Lung microvascular endothelial cell (primary cell): ENCODE results near the gene NUDT3. TPM values are rescaled to one million over a fixed set of nuclear protein-coding genes. Genes with fewer than 3 reads are reported as not detected.
"Not testable (repeated sequence)": the region's sequence is repeated elsewhere in the genome, so short reads cannot be mapped to it uniquely, and the experiment has no call there.

ENCODE experiments used
- DNase-seq, 2 donors: peaks; one replicate each; pipeline versions ENCODE4 v3.0.0 to v3.0.0-alpha.2; 2010; ENCODE audit warnings: low read depth in 2 of 2
- total RNA-seq: library from RNA; depleted of rRNA; stranded (reverse); fragments of >200 nt; gene quantifications from 2 replicates; pipeline ENCODE4 v1.2.1, GENCODE V29; 2014

NUDT3 gene
- total RNA-seq, 1 donor from 2014 or later = 17.1 TPM

DNA sequence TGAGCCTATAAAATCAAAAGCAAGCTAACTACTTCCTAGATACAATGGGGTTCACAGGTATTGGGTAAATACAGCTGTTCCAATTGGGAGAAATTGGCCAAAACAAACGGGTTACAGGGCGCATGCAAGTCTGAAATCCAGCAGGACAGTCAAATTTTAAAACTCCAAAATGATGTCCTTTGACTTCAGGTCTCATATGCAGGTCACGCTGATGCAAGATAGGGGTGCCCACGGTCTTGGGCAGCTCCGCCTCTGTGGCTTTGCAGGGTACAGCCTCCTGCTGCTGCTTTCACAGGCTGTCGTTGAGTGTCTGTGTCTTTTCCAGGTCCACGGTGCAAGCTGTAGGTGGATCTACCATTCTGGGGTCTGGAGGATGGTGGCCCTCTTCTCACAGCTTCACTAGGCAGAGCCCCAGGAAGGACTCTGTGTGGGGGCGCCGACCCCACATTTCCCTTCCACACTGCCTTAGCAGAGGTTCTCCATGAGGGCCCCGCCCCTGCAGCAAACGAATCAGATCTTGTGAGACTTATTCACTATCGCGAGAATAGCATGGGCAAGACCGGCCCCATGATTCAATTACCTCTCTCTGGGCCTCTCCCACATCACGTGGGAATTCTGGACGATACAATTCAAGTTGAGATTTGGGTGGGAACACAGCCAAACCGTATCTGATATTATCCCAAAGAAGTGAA lies 131.7 kb downstream of the NUDT3 start:
- DNase-seq = no peak

- no peak for DNase-seq
Measured at GRCh38 chr6:34259529-34260069, 132.9 kb downstream of the NUDT3 start.

GRCh38 chr6:34252395-34252794 lies 140.1 kb downstream of the NUDT3 start:
- not testable (repeated sequence) for DNase-seq

- DNase-seq = no peak
Measured at GRCh38 chr6:34249469-34250261, 142.8 kb downstream of the NUDT3 start.

- peak; percentile 93 to 94 for DNase-seq
Measured at GRCh38 chr6:34248727-34249468, 143.6 kb downstream of the NUDT3 start, which contains the start of gene SMIM29. TSS of gene SMIM29 (minus strand) at chr6:34249006. CDS start at chr6:34247791, 1,215 bp downstream.

- peak; percentile 39 to 52 for DNase-seq
Measured at GRCh38 chr6:34248198-34248726, 144.2 kb downstream of the NUDT3 start.

DNA sequence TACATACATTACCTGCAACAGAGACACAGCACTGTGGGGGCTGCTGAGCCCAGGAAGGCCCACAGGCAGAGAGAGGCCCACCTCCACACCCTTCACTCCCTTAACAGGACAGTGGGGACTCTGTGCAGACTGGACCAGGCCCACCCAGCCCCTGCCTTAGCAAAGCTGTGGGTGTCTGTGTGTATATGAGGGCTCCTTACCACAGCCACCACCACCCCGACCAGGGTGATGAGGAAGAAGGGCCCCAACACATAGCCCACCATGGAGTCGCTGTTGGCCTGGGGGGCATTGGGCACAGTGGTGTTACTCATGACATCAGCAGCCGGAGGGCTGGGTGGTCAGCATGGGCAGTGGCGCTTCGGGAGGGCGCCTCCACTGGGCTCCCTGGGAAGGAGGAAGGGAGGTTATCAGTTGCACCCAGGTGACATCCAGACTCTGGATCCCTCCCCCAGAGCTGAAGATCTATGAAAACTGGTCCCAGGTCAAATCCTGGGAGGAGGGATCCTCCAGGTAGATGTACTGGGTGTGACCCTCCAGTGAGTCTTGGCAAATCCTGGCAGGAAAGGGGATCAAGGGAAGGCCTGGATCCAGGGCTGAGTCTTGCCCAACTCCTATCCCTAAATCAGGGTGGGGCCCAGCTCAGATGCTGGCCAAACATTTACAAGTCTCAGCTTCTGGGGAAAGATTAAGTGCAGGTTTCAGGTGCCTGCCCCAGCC lies 144.8 kb downstream of the NUDT3 start:
- DNase-seq = no peak

- peak; percentile 46 to 52 for DNase-seq
Measured at GRCh38 chr6:34246563-34247391, 145.7 kb downstream of the NUDT3 start.

DNA sequence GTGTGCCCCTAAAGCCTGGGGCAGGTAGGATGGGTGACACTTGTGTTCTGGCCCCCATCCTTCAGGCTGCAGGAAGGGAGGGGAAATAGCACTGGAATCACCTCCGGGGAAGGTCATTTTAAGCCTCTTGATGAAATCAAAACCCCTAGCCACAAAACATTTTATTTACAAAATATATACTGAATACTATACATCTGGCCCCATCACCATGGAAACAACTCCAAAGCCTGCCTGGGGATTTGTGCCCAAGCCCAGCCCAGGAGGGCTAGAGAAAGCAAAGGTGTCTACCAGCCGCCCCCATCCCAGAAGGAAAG lies 146.3 kb downstream of the NUDT3 start:
- DNase-seq = no peak

- not testable (repeated sequence) for DNase-seq
Measured at GRCh38 chr6:34245761-34246140, 146.7 kb downstream of the NUDT3 start.

DNA sequence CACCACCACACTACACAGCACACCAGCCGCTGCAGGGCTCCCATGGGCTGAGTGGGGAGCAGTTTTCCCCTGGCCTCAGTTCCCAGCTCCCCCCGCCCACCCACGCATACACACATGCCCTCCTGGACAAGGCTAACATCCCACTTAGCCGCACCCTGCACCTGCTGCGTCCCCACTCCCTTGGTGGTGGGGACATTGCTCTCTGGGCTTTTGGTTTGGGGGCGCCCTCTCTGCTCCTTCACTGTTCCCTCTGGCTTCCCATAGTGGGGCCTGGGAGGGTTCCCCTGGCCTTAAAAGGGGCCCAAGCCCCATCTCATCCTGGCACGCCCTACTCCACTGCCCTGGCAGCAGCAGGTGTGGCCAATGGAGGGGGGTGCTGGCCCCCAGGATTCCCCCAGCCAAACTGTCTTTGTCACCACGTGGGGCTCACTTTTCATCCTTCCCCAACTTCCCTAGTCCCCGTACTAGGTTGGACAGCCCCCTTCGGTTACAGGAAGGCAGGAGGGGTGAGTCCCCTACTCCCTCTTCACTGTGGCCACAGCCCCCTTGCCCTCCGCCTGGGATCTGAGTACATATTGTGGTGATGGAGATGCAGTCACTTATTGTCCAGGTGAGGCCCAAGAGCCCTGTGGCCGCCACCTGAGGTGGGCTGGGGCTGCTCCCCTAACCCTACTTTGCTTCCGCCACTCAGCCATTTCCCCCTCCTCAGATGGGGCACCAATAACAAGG lies 147.3 kb downstream of the NUDT3 start:
- DNase-seq = not testable (repeated sequence)

DNA sequence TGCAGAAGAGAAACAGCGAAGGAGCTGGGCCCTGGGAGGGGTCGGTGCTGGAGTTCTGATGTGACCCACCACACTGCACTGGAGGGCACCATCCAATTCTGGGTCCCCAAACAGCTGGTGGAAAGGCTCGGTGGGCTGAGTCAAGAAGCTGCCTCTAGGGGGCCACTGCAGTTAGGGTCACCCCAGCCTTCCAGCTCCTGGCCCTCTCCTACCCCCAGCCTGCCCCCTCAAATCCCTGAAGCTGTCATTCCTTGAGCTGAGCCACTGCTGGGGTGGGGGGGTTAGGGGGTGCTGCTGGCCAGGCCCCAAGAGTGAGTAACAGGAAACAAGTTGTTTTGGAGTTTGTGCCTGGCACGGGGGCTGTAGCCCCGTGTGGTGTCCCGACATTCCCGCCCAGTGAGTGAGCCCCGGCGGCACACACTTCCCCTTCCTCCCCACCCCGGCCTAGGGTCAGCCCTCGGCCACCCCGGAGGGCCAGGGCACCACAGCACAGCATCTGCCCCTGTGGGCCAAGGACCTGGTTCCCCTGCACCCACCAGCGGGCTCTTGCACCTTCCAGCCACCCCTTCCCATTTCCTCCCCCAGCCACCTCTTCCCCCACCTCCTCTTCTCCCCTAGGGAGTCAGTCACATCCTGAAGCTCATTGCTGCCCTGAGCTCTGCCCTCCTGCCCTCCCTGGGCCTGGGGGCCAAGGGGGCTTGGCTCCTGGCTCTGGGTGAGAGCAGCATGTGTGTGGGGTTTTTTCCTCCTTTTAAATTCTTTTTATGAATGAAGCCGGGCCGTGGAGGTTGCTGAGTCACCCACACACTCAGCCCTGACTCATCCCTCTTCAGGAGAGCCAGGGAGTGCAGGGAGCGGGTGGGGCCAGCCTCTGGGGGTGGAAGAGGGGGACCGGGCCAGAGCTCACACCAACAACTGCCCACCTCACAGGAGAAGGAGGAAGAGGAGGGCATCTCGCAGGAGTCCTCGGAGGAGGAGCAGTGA lies 148.3 kb downstream of the NUDT3 start:
- DNase-seq = peak; percentile 82 to 95

DNA sequence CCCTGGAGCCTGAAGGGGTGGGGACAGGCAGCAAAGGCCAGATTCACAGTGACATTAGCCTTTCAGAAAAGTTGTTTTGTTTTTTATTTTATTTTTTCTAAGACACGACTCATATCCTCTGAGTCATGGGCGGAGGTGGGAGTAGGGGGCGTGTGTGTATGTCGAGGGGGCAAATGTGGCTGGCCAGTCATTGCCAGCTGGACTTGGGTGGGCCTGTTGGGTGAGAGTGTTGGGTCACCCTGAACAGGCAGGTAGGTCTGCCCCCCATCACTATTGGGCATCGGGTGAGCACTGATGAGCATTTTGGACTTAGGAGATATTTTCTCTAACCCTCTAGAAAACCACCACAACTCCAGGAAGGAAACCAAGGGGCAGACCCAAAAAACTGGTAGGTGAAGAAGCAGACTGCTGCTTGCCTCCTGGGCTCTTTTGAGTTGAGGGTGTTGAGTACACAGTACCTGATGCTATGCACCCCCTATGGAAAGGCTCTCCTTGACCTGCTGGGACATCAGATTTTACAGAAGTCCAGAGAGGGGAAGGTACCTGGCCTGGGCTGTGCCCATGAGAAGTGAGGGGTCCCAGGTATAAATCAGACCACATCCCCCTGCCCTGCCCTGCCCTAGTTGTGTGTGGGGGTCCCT lies 149.2 kb downstream of the NUDT3 start:
- DNase-seq = peak; percentile 36 to 87

DNA sequence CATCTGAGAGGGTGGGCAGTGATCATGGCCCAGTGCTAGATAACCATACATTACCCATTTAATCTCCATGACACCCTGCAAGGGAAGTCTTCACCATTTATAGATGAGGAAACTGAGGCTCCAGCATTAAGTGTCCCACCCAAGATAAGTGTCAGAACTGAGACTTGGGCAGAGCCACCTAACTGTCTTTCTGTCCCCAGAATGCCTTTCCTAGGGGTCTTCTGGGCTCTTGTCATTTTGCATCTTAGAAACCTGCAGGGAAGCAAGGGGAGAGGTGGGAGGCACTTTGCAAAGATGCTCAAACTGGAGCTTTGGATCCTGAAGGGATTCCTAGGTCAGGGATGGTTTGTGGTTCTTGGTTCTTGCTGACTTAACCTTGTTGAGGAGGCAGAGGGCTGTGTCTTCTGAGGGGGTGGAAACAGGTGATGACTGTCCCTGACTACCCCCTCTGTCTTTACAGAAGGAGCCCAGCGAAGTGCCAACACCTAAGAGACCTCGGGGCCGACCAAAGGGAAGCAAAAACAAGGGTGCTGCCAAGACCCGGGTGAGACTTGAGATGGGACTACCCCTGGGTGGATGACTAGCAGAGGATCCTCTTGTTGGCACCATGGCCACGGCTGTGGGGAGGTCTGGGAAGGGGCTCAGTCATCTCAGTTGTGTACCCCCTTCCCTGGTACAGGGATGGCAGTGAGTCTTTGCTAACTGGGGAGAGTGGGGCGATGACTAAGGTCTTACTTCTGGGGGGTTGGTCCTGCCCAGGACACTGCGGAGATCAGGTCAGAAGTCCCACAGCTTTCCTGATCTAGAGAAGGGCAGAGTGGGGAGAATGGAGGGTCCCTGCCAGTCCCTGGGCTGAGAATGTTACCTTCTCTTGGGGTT lies 150.0 kb downstream of the NUDT3 start:
- DNase-seq = peak in 1 of 2 donors; percentile 59

DNA sequence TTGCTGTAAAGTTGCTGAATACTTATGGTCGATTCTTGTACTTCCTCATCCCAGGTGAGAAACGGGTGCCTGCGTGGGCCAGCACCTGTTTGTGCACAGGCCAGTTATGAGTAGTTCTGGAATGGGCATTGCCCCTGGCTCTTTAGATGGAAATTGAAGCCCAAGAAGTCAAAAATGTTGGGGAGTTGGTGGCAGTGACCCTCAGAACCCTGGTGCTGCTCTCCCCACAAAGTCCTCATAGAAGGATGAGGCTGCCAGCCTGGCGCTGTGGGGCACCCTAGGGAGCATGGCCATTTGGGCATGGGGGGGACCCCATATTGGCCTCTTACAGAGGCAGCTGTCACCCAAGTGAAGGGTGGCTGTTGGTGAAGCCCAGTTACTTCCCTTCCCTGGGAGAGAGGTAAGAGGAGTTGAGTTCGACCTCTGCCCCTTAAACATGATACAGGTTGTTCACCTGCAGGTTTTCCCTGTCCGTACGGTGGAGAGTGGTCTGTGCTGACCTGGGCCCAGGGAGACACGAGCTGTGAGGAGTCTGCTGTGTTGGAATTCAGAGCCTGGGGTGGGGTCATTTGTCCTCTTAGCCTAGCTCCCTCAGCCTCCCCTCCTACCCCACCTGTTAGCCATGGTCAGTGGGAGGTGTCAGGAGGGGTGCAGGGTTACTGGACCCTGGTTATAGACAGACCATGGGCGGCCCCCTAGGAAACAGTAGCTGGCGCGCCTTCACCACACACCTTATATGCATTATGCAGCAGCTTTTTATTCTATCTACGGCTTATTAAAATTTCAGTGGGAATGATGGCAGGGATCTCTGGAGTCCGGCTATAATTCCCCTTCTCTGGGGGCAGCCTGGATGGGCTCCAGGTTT lies 150.9 kb downstream of the NUDT3 start:
- no peak for DNase-seq
